Cardiac muscle cell (in vitro differentiated cells and primary cell): Measurements from ENCODE around the gene ZSWIM6. TPM values are rescaled to one million over a fixed set of nuclear protein-coding genes. Genes with fewer than 3 reads are reported as not detected.
"Not testable (repeated sequence)": the region's sequence is repeated elsewhere in the genome, so short reads cannot be mapped to it uniquely, and the experiment has no call there.

Experiments
- DNase-seq, 2 donors: peaks; one replicate each; pipeline versions ENCODE4 v3.0.0 to v3.0.0-alpha.2; 2010 to 2017; ENCODE audit warnings: low read depth in 1 of 2, low spot score in 1 of 2
- H3K27ac ChIP-seq: fragments of 200-600 bp; sonication (generic); 2 replicates; pipeline ENCODE4 v1.5.1; 2016
- H3K27me3 ChIP-seq: fragments of 200-600 bp; sonication (generic); 2 replicates; pipeline ENCODE4 v1.6.0; 2016; ENCODE audit warnings: control low read depth
- H3K36me3 ChIP-seq: fragments of 200-600 bp; sonication (generic); 2 replicates; pipeline ENCODE4 v1.5.1; 2016; ENCODE audit warnings: control low read depth
- H3K4me1 ChIP-seq: fragments of 200-600 bp; sonication (generic); 2 replicates; pipeline ENCODE4 v1.8.1; 2017; ENCODE audit warnings: low read depth, mild to moderate bottlenecking, mixed run types
- H3K4me3 ChIP-seq: fragments of 200-600 bp; sonication (generic); 2 replicates; pipeline ENCODE4 v1.5.1; 2016; ENCODE audit warnings: mild to moderate bottlenecking
- H3K9me3 ChIP-seq: fragments of 200-600 bp; sonication (generic); 2 replicates; pipeline ENCODE4 v1.5.1; 2017; ENCODE audit warnings: low read depth, mild to moderate bottlenecking, control low read depth
- CTCF ChIP-seq: IDR thresholded peaks from 2 replicates; pipeline ENCODE4 v1.5.1; 2012; ENCODE audit warnings: low read depth, mild to moderate bottlenecking, low read length
- polyA plus RNA-seq: library from polyadenylated mRNA; unstranded; fragments of >200 nt; fragmentation: Nextera tagmentation; extraction: Ambion mirVana; gene quantifications from 2 replicates; pipeline ENCODE4 v1.2.1, GENCODE V29; 2016
- total RNA-seq: library from RNA; depleted of rRNA; stranded (reverse); fragments of >200 nt; gene quantifications from 2 replicates; pipeline ENCODE4 v1.2.3, GENCODE V29; 2016

ZSWIM6 gene
- total and polyA plus RNA-seq, 2 experiments from 2014 or later, result 3.4 to 8.3 TPM

DNA sequence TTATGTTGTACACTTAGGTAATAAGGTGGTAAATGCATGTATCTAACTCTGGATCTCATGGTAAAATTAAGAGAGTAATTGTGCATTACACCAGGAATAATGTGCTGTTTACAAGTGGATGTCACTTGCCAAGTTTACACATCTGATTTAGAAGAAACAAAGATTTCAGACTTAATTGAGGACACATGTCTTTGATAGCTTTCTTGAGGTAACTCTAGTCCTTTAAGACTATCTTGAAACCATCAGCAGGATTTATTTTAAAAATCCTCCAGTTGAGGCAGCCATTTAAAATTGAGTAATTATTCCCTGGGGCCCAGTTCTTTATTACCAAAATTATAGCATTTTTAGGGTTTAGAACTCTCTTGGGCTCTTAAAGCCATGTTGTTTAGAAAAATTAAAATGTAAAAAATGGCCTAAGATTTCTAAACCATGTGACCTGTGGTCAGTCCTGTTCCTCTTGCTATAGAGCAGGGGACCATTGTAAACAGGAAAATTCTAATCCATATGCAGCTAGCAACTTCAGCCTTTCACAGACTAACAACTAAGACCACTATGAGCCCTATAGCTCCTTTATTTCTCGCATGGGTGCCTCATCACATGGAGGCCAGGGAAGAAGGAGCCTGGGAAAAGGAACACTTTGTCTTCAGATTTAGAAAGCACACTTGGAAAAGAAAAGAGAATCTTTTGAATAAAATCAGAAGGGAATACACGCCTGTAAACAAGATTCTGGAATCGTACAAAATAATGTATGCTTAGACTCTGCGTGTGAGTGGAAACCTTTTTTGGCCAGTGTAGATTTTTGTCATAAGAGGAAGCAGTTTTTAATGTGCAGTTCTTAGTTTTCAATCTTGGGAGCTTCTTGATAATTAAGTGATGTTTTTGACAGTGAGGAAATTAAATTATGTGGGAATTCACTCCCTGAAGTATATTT, 71.2 kb downstream of the ZSWIM6 start:
- H3K4me3 ChIP-seq, result no peak overlapping the region
- no peaks in the 10 kb centered on the region for H3K27me3 ChIP-seq
- peaks cover 22% of the 10 kb centered on the region for H3K4me1 ChIP-seq
- no peak overlapping the region for H3K27ac ChIP-seq
- no peak for DNase-seq
- no peaks in the 10 kb centered on the region for H3K36me3 ChIP-seq
- no peaks in the 10 kb centered on the region for H3K9me3 ChIP-seq
- no peak for TF ChIP-seq CTCF

- no peaks in the 10 kb centered on the region for H3K27me3 ChIP-seq
- no peaks in the 10 kb centered on the region for H3K36me3 ChIP-seq
- TF ChIP-seq CTCF, result no peak
- no peak overlapping the region for H3K27ac ChIP-seq
- peaks cover 22% of the 10 kb centered on the region for H3K4me1 ChIP-seq
- DNase-seq, result no peak
- H3K4me3 ChIP-seq, result no peak overlapping the region
- H3K9me3 ChIP-seq, result no peaks in the 10 kb centered on the region
These were observed 73.6 kb downstream of the ZSWIM6 start for GRCh38 chr5:61405511-61406295.

DNA sequence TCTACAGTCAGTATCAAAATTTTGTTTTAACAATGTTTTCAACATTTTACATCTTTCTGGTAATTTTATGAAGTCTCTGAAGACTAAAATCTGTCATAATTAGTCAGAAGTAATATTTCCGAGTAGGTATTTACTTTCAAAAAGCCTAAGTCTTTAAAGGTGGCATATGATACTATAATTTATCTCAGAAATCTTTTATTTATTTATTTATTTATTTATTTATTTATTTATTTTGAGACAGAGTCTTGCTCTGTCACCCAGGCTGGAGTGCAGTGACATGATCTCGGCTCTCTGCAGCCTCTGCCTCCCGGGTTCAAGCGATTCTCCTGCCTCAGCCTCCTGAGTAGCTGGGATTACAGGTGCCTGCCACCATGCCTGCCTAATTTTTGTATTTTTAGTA, 74.4 kb downstream of the ZSWIM6 start:
- not testable (repeated sequence) for H3K36me3 ChIP-seq, H3K27ac ChIP-seq, H3K27me3 ChIP-seq, H3K9me3 ChIP-seq, DNase-seq, H3K4me3 ChIP-seq
- H3K4me1 ChIP-seq, result peaks cover 22% of the 10 kb centered on the region

- no peaks in the 10 kb centered on the region for H3K9me3 ChIP-seq
- H3K4me3 ChIP-seq, result no peak overlapping the region
- H3K4me1 ChIP-seq, result peaks cover 15% of the 10 kb centered on the region
- TF ChIP-seq CTCF, result no peak
- no peaks in the 10 kb centered on the region for H3K27me3 ChIP-seq
- H3K27ac ChIP-seq, result peak overlapping the region; percentile 51
- no peak for DNase-seq
- H3K36me3 ChIP-seq, result no peaks in the 10 kb centered on the region
These were observed 75.7 kb downstream of the ZSWIM6 start for GRCh38 chr5:61407706-61408270.

DNA sequence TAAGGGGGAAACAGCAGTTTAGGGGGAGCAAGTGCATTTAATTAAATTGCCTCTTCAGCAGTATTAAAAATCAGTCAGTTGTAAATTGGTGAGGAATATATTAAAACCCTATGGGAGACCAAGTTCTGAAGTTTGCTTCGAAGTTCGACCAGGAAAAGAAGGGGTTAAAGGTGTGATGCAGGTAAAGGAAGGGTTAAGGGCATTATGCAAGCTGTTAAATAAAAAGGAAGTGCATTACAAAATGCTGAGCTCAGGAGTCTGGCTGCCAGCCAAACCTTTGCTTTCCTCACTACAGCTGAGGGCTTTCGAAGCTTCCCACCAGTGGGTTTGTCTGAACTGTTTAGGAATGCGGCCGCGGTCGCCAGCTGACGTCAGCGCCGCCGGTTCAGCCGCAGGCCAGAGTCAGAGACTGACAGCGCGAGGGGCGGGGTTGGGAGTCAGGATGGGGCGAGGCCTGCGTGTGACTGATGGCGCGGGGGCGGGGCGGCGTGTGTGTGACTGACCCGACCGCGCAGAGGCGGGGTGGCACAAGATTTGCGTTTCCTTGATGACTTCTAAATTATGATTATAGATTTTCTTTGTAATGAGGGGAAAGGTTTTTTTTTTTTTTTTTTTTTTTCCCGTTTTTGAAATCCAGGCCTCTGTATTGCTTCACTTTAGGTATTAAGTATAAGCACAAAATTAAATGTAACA, 76.6 kb downstream of the ZSWIM6 start:
- Histone ChIP-seq H3K4me3 (peak overlapping the region; percentile 3), H3K9me3 (no peaks in the 10 kb centered on the region), H3K27me3 (no peaks in the 10 kb centered on the region), H3K27ac (peak overlapping the region; percentile 51), H3K36me3 (no peaks in the 10 kb centered on the region), H3K4me1 (peaks cover 15% of the 10 kb centered on the region)
- peak; percentile 100 for DNase-seq
- TF ChIP-seq CTCF, result no peak
